ENCODE data around the gene AHCYL2.
A peak's percentile ranks its signal among the peaks of the same experiment; 100 is the strongest.

AHCYL2 gene

GRCh38 chr7:129224251-129225205 lies at the start of gene AHCYL2:
AHCYL2 (plus strand) TSS chr7:129225030.
- DNase-seq = peak; percentile 99

DNA sequence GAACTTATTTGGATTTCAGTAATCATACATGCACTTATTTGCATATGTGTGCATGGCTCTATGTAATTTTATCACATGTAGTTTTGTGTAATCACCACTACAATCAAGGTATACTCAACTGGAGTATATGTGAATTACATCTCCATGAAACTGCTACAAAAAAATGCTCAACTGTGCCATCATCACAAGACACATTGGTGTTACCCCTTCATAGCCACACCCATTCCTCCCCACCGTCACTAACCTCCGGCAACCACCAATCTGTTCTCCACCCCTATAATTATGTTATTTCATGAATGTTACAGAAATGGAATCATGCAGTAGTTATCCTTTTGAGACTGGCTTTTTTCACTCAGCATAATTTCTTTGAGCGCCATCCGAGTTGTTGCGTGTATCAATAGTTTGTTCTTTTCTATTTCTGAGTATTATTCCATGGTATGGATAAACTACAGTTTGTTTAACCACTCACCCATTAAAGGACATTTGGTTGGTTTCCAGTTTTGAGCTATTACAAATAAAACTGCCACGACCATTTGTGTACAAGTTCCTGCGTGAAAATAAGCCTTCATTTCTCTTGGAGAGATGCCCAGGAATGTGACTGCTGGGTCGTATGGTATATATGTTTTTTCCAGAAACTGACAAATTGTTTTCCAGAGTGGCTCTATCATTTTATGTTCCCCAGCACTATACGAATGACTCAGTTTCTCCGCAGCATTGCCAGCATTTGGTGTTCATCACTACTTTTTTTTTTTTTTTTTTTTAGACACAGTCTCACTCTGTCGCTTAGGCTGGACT lies 47.7 kb upstream of the AHCYL2 start:
- no peak for DNase-seq

GRCh38 chr7:129184981-129185670 lies 39.7 kb upstream of the AHCYL2 start:
- no peak for DNase-seq

DNA sequence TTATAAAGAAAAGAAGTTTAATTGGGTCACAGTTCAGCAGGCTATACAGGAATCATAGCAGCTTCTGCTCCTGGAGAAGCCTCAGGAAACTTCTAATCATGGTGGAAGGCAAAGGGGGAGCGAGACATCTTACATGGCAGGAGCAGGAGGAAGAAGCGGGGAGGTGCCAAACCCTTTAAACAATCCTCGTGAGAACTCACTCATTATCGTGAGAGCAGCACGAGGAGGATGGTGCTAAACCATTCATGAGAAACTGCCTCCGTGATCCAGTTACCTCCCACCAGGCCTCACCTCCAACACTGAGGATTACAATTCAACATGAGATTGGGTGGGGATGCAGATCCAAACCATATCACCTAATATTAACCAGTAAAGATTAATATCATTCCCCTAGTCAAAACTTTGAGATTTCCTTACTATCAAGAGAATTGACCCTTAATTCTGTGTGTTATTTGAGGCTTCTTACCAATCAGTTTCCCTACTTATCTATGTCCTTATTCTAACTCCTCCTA lies 38.0 kb upstream of the AHCYL2 start:
- DNase-seq = no peak

- no peak for DNase-seq
Measured at GRCh38 chr7:129187681-129188371, 37.0 kb upstream of the AHCYL2 start.

- DNase-seq = peak; percentile 91
Measured at GRCh38 chr7:129188372-129188891, 36.4 kb upstream of the AHCYL2 start, which contains the start of gene SMO. SMO (plus strand) TSS chr7:129188633; CDS start chr7:129189152, 519 bp downstream.

- DNase-seq = peak; percentile 63
Measured at GRCh38 chr7:129188892-129189660, 35.8 kb upstream of the AHCYL2 start.

DNA sequence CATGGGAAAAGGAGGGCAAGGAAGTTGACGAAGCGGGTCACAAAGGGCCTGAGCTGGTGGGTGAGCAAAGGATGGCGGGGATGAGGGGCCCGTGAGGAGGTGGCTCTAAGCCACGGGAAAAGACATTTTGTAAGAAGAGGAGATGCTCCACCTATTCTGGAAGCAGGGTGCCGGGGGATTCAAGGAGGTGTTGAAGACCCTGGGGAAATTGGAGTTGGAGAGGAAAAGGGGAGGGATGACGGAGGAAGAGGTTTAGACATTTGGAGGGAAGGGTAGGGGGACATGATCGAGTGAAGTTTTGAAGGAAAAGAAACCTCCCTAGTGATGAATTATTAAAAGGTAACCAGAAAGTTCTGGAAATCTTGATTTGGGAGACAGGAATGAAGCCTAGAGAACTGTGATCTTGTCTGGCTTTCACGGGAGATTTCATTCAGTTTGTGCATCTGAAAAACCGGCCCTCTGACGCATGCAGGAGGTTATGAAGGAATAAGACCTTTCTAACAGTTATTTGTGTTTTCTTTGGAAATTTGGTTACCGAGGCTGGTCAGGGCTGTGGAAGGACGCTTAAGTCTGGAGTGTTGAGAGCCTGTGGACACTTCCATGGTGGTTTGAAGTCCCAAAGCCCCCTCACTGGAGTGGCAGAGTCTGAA lies 35.0 kb upstream of the AHCYL2 start:
- DNase-seq = no peak

DNA sequence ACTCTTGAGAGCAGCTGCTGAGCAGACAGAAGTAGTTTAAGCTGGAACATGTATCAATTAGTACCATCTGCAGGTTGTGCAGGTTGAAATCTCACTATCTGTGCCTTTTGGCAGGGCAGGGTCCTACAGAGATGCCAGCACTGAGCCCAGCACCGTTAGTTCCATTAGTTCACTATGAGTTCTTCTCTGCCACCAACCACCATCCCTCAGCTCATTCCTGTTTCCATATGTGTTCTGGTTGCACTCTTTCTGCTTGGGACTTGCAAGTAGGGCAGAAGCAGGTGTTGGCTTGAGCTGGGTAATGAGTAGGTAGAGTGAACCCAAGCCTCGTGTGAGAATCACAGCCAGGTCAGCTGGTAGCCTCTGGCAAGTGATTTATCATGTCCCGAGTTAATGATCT lies 33.6 kb upstream of the AHCYL2 start:
- no peak for DNase-seq

- no peak for DNase-seq
Measured at GRCh38 chr7:129193892-129194291, 30.9 kb upstream of the AHCYL2 start.

GRCh38 chr7:129197771-129198170 lies 27.1 kb upstream of the AHCYL2 start:
- DNase-seq = no peak

GRCh38 chr7:129199406-129199805 lies 25.4 kb upstream of the AHCYL2 start:
- no peak for DNase-seq

- DNase-seq = no peak
Measured at GRCh38 chr7:129202058-129202777, 22.6 kb upstream of the AHCYL2 start.

DNA sequence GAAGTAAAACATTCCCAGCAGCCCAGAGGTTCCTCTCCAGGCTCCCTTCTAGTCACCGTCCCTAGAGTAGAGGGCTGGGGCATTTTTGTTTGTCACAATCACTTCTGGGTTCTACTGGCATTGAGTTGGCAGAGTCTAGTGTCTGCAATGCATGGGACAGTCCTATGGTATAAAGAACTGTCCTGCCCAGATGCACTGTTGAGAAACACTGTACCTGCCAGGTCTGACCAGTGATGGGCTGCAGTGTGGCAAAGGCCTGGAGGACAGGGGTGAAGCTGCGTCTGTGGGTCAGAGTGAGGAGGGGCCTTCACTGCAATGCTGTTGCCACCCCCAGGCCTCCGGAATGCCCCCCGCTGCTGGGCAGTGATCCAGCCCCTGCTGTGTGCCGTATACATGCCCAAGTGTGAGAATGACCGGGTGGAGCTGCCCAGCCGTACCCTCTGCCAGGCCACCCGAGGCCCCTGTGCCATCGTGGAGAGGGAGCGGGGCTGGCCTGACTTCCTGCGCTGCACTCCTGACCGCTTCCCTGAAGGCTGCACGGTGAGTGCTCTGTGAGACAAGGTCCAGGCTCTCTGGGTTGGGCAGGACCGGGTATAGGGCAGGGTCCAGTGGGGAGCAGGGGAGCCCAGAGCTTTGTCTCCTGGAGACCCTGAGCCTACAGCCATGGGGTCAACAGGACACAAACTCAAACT lies 21.6 kb upstream of the AHCYL2 start:
- DNase-seq = no peak

GRCh38 chr7:129205126-129205818 lies 19.6 kb upstream of the AHCYL2 start:
- no peak for DNase-seq

GRCh38 chr7:129205987-129206785 lies 18.6 kb upstream of the AHCYL2 start:
- DNase-seq = no peak

DNA sequence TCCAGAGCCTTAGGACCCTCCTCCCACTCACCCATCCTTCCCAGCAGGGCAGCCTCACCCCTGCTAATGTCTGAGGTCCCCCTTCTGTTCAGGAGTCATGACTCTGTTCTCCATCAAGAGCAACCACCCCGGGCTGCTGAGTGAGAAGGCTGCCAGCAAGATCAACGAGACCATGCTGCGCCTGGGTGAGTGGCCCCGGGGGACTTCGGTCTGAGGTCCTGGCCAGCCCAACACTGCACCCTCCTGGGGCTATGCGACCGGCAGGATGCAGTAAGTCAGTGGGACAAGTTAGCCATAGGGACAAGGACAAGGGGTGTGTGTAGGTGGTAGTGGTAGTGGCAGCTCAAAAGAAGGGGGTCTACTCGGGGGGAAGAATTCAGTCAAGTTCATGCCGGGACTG lies 16.2 kb upstream of the AHCYL2 start:
- DNase-seq = no peak
